Measurements from ENCODE around the gene TTC13. TPM values are rescaled to one million over a fixed set of nuclear protein-coding genes. Genes with fewer than 3 reads are reported as not detected.

Gene TTC13
- total RNA-seq, 2 experiments from 2014 or later, result 13.6 to 16.2 TPM

DNA sequence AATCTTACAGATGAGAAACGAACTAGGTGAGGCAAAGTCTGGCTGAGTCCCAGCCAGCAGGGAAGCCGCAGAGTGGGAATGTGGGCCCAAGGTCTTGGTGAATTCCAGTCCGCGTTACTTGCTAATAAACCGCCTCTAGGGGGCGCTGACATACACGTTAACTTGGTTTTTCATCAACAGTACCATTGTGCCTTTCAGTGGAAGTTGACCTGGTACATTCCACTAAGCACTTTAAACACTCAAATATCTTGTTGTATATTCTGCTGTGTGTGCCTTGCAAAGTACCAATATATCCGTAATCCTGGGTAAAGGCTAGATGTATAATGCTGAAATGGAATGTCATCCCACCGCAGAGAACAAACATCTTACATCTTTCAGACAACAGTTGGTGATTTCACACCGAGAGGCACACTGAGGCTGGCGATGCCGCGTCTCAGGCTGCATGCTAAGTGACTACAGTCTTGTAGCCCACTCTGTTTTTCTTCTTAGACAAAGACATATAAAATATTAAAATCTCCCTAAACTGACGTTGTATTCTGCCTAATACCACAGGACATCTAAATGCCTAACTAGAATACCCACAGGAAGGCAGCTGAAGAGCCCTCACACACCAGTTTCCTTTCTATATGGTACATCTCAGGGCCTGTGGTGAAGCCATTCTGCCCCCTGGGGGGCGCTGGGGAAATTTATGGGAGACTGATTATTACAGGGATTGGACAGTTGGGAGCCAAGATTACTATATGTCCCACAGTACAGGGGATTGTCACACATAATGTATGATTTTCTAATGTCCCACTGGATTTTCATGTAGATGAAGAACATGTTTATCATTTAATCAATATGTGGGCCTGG is 61.2 kb downstream of the TTC13 start:
- H3K36me3 Mint-ChIP-seq (ENCODE audit: low read depth), result peaks cover 17% of the 10 kb centered on the region
- DNase-seq (peak; percentile 85), ATAC-seq (peak; percentile 80)
- no peak overlapping the region for H3K27ac Mint-ChIP-seq
- no peaks in the 10 kb centered on the region for H3K27me3 Mint-ChIP-seq
- no peaks in the 10 kb centered on the region for H3K9me3 Mint-ChIP-seq (ENCODE audit: low read depth)
- ChIA-PET CTCF (interaction anchor here (0.6 to 3.3 kb wide), 12 partner anchors 13 to 793 kb away, joined by 3 to 14 read pairs (median 3); no protein-coding TSS in a partner anchor), POLR2A (no interaction called here)
- no peak overlapping the region for H3K4me3 Mint-ChIP-seq
- intact Hi-C loops (cut with DNase I, micrococcal nuclease), result loop anchor here (1.0 to 5.0 kb wide), 6 partner anchors 62 to 294 kb away; partner anchors contain the start of genes ARV1 (in 2 of the 2) and COG2 (in 1 of the 2)
- H3K4me1 Mint-ChIP-seq, result peaks cover 7% of the 10 kb centered on the region

DNA sequence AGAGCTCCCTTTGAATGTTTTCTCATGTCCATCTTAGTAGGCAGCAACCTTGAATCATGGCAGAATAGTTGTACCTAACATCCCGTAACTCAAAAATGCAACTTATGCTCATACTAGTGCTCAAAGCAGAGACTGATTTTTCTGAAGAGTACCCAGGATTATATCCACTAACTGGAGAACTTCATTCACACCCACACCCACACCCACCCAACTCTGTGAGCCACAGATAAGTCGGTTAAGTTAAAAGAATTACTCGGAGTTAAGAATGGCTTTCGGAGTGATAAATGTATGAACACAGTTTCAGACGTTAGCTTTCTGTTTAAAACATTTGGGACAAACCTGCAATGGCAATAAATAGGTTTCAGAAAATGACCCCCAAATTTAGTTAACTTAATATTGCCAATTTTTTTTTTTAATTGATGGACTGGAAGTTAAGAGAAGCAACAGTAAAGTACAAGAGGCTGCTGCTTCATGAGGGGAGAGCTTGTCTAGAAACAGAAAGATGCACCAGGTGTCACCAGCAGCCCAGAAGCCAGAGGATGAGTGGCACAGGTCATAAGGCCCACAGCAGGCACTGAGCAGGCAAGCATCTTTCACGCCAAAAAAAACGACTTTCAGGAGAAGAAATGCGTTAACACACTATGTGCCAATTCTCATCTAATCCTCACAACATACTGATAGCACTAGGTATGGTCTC is 61.9 kb downstream of the TTC13 start:
- ChIA-PET POLR2A (no interaction called here), CTCF (interaction anchor here (0.5 to 3.3 kb wide), 18 partner anchors 10 to 323 kb away, joined by 3 to 14 read pairs (median 4); partner anchors contain the start of gene ARV1)
- Mint-ChIP-seq H3K36me3 (ENCODE audit: low read depth) (peaks cover 14% of the 10 kb centered on the region), H3K4me3 (no peak overlapping the region), H3K4me1 (peaks cover 7% of the 10 kb centered on the region), H3K27me3 (no peaks in the 10 kb centered on the region), H3K9me3 (ENCODE audit: low read depth) (no peaks in the 10 kb centered on the region), H3K27ac (no peak overlapping the region)
- intact Hi-C loops (cut with DNase I, micrococcal nuclease), result loop anchor here (1.0 to 5.0 kb wide), 6 partner anchors 63 to 295 kb away; partner anchors contain the start of genes ARV1 (in 2 of the 2) and COG2 (in 1 of the 2)
- DNase-seq (no peak), ATAC-seq (no peak)

DNA sequence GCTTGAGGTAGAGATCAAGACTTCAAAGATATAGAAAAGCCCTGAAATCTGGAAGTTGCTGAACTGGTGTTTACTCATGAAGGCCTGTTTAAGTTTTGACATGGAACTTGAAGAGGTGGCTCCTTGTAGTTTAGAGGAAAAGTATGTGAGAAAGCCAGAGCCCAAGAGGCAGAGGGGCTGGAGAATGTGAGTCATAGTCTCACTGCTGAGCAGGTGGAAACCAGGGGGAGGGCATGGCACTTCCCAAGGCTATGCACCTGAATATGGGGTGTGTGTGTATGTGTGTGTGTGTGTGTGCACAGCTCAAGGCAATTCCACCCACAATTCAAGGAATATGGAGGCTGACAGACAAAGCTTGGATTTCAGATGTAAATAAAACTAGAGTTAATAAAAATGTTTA is 63.6 kb downstream of the TTC13 start:
- intact Hi-C loops (cut with DNase I, micrococcal nuclease), result loop anchor here (5.0 kb wide), 3 partner anchors 122 to 273 kb away; partner anchors contain the start of gene COG2 (in 1 of the 2)
- H3K4me1 Mint-ChIP-seq, result peaks cover 7% of the 10 kb centered on the region
- ATAC-seq (peak; percentile 42), DNase-seq (peak; percentile 16)
- no peaks in the 10 kb centered on the region for H3K9me3 Mint-ChIP-seq (ENCODE audit: low read depth)
- peak overlapping the region; percentile 26 for H3K27ac Mint-ChIP-seq
- no peak overlapping the region for H3K4me3 Mint-ChIP-seq
- POLR2A ChIA-PET, result no interaction called here
- H3K36me3 Mint-ChIP-seq (ENCODE audit: low read depth), result peaks cover 14% of the 10 kb centered on the region
- no peaks in the 10 kb centered on the region for H3K27me3 Mint-ChIP-seq
- CTCF ChIA-PET, result interaction anchor here (0.8 to 1.0 kb wide), 2 partner anchors 24 to 778 kb away, joined by 3 read pairs; no protein-coding TSS in a partner anchor

DNA sequence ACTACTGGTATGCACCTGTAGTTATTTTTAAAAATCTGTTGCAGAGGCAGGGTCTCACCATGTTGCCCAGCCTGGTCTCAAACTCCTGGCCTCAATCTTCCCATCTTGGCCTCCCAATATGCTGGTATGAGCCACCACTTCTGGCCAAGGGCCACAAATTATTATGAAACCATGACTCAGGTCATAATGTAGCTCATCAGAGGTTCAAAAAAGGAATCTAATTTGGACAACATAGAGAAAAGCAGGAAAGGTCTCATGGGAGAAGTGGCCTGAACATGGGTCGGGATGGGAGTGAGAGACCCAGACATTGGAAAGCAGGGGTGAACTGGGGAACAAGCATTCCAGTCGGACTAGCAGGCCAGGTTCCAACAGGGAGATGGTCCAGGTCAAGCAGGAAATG is 65.2 kb downstream of the TTC13 start:
- ChIA-PET CTCF (interaction anchor here (0.6 to 1.2 kb wide), 5 partner anchors 60 to 304 kb away, joined by 3 to 6 read pairs (median 3); no protein-coding TSS in a partner anchor), POLR2A (no interaction called here)
- DNase-seq, result no peak
- H3K36me3 Mint-ChIP-seq (ENCODE audit: low read depth), result peaks cover 16% of the 10 kb centered on the region
- intact Hi-C loops (cut with DNase I, micrococcal nuclease), result no loop called here
- H3K27ac Mint-ChIP-seq, result peak overlapping the region; percentile 26
- ATAC-seq, result no peak
- no peak overlapping the region for H3K4me3 Mint-ChIP-seq
- peaks cover 7% of the 10 kb centered on the region for H3K4me1 Mint-ChIP-seq
- H3K27me3 Mint-ChIP-seq, result no peaks in the 10 kb centered on the region
- no peaks in the 10 kb centered on the region for H3K9me3 Mint-ChIP-seq (ENCODE audit: low read depth)

DNA sequence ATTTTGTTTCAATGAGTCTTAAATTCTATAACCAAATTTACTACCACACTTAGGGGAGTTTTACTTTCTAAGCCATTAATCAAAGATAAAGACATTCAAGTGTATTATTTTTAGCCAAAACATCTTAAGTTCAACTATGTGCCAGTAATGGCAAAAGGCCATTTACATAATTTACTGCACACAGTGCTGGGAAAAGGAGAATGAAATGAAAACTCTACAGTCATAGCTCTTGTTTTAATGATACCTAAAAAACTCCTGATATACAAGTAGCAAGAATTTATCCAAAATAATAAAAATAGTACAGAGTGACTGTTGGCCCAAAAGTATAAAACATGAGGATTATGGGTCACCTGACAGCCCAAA is 67.9 kb downstream of the TTC13 start:
- H3K9me3 Mint-ChIP-seq (ENCODE audit: low read depth), result no peaks in the 10 kb centered on the region
- H3K4me1 Mint-ChIP-seq, result peaks cover 7% of the 10 kb centered on the region
- ChIA-PET POLR2A (no interaction called here), CTCF (interaction anchor here (1.7 kb wide), 1 partner anchor 300 kb away, joined by 3 read pairs; no protein-coding TSS in a partner anchor)
- intact Hi-C loops (cut with DNase I, micrococcal nuclease), result no loop called here
- no peak for ATAC-seq
- no peak for DNase-seq
- H3K36me3 Mint-ChIP-seq (ENCODE audit: low read depth), result peaks cover 22% of the 10 kb centered on the region
- no peak overlapping the region for H3K4me3 Mint-ChIP-seq
- no peak overlapping the region for H3K27ac Mint-ChIP-seq
- no peaks in the 10 kb centered on the region for H3K27me3 Mint-ChIP-seq

DNA sequence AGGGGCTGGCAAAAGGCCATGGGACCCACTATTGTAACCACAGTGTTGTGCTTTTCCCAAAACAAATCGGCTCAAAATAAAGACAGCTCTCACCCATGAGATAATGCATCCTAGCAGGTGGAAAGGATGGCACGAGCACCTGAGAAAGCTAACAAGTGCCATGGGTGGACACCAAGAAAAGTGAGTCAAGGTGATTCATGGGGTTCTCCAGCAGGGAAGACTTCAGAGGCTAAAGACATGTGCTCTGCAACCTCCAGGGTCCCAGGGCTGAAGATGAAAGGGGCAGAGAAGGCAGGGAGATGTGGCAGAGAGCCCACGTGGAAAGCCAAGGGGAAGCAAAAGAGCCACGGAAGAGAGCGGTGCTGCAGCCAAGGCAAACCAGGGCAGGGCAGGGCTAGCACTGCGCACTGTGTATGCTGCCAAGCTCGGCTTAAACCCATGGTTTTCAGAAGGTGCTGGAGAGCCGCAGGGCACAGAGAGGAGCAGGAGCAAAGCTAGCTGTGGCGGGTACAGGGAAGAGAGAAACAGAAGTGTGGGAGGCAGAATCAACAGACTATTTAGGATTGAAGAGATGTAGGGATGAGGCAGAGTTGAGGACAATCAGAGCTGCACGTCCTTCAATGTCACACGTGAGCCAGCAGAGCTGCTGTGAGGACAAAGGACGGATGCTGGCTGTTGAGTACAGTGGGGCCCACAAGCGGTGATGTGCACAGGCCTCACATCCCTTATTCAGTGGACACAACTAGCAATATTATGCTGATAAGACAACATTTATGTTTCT is 68.5 kb downstream of the TTC13 start:
- H3K27ac Mint-ChIP-seq, result no peak overlapping the region
- no peaks in the 10 kb centered on the region for H3K9me3 Mint-ChIP-seq (ENCODE audit: low read depth)
- peaks cover 5% of the 10 kb centered on the region for H3K4me1 Mint-ChIP-seq
- no peak for ATAC-seq
- no peaks in the 10 kb centered on the region for H3K27me3 Mint-ChIP-seq
- intact Hi-C loops (cut with DNase I, micrococcal nuclease), result no loop called here
- no peak for DNase-seq
- ChIA-PET POLR2A (no interaction called here), CTCF (interaction anchor here (1.7 kb wide), 1 partner anchor 300 kb away, joined by 3 read pairs; no protein-coding TSS in a partner anchor)
- H3K4me3 Mint-ChIP-seq, result no peak overlapping the region
- H3K36me3 Mint-ChIP-seq (ENCODE audit: low read depth), result peaks cover 22% of the 10 kb centered on the region

DNA sequence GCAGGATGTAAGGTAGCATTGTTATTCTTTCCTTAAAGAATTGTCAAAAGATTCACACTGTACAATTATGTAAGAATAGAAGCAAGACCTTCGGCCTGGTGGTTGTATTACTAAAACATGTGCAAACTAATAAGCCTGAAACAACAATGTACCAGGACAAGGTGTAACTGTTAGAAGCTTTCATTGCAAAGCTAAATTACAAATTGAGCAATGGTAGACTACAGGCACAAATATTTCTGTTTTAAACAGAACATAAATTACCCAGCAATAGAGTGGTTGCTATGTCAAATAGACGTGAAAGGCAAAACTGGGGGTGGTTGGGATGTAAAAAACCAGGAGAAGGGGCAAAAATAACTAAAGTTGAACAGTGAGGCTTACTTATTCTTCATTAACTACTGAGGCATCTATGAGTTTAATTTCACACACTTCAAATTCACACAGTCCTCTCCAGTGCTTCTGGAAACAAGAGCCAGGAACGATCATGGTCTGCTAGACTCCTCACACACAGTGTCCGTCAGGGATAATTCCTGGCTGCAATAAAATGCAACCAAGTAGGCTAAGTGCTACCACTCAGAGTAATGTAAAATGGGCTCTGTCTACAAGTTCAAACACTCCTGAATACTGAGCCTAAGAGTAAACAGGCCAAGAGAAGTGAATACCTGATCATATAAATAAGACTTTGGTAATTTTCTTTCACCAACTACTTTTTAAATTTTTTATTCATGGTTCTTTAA is 71.0 kb downstream of the TTC13 start:
- Mint-ChIP-seq H3K36me3 (ENCODE audit: low read depth) (peaks cover 22% of the 10 kb centered on the region), H3K27ac (no peak overlapping the region), H3K9me3 (ENCODE audit: low read depth) (no peaks in the 10 kb centered on the region), H3K4me1 (no peaks in the 10 kb centered on the region), H3K4me3 (no peak overlapping the region), H3K27me3 (no peaks in the 10 kb centered on the region)
- intact Hi-C loops (cut with DNase I, micrococcal nuclease), result no loop called here
- ChIA-PET CTCF (interaction anchor here (0.6 to 0.9 kb wide), 3 partner anchors 165 to 310 kb away, joined by 3 read pairs; no protein-coding TSS in a partner anchor), POLR2A (no interaction called here)
- ATAC-seq (no peak), DNase-seq (no peak)

DNA sequence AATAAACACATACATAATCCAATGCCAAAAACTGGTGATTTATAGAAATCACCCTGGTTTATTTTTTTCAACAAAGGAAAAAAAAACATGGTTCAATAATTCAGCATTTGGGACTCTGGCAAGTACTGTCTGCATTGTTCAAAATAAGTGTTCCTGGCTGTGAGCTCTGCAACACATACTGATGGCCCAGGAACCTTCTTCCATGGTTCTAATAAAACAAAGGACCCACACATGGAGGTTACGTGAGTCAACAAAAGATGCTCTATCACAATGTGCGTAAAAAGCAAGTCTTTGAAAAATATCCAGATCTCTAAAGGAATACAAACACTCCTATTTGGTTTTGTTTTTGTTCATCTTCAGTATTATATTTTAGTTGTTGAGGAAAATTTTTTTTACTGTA is 72.4 kb downstream of the TTC13 start:
- H3K27ac Mint-ChIP-seq, result no peak overlapping the region

DNA sequence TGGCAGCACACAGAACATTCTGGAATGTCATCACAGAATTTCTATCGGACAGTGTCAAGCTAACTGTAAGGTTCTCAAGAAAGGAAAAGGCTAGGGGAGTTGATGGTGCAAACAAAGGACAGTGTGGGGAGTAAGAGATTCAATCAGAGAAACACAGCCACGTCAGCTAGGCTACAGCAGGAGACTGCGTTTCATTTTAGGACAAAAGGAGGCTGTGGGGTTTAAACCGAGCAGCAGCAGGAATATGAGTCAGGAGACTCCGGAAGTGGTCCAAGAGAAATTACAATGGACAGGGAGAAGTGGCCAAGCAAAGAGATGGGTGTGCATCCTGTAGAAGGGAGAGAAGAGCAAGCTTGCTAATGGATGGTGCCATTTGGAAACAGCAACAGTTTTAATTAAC is 72.9 kb downstream of the TTC13 start:
- no peak overlapping the region for H3K4me3 Mint-ChIP-seq
- H3K36me3 Mint-ChIP-seq (ENCODE audit: low read depth), result peaks cover 21% of the 10 kb centered on the region
- peaks cover 3% of the 10 kb centered on the region for H3K4me1 Mint-ChIP-seq
- H3K27me3 Mint-ChIP-seq, result no peaks in the 10 kb centered on the region
- H3K27ac Mint-ChIP-seq, result peak overlapping the region; percentile 62
- no peaks in the 10 kb centered on the region for H3K9me3 Mint-ChIP-seq (ENCODE audit: low read depth)
- POLR2A ChIA-PET, result no interaction called here
- intact Hi-C loops (cut with DNase I, micrococcal nuclease), result no loop called here
- no peak for DNase-seq
- no peak for ATAC-seq
- CTCF ChIA-PET, result no interaction called here

More for the DNA sequence above, 72.4 kb downstream of the TTC13 start:
- no peak for DNase-seq
- peaks cover 3% of the 10 kb centered on the region for H3K4me1 Mint-ChIP-seq
- H3K36me3 Mint-ChIP-seq (ENCODE audit: low read depth), result peaks cover 22% of the 10 kb centered on the region
- no peak overlapping the region for H3K4me3 Mint-ChIP-seq
- POLR2A ChIA-PET, result no interaction called here
- H3K27me3 Mint-ChIP-seq, result no peaks in the 10 kb centered on the region
- no peak for ATAC-seq
- H3K9me3 Mint-ChIP-seq (ENCODE audit: low read depth), result no peaks in the 10 kb centered on the region
- intact Hi-C loops (cut with DNase I, micrococcal nuclease), result no loop called here
- CTCF ChIA-PET, result interaction anchor here (0.6 kb wide), 1 partner anchor 485 kb away, joined by 3 read pairs; no protein-coding TSS in a partner anchor

DNA sequence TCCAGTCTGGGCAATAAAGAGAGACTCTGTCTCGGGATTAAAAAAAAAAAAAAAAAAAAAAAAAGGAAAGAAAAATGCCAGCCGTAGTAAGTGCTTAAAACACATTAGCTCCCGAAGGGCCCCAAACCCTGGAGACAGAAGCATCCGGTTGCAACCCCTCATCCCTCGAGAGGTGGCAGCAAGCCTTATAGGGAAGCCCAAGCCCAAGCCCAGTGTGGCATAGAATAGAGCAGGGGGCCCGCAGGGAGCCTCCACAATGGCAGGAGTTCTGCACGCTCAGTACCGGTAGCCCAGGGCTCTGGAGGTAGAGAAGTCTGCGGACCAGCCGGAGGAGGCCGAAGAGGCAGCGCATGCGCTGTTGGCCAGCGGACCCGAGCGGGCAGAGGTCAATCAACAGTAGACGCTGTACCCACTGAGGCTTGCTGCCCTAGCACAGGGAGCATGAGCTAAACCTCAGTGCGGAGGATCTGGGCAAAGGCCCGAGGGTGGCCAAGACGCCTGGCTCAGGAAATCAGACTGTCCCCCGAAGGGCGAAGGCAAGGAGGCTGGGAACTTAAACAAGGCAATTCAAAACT is 76.2 kb downstream of the TTC13 start:
- intact Hi-C loops (cut with DNase I, micrococcal nuclease), result no loop called here
- H3K27ac Mint-ChIP-seq, result no peak overlapping the region
- no peak for ATAC-seq
- no peaks in the 10 kb centered on the region for H3K9me3 Mint-ChIP-seq (ENCODE audit: low read depth)
- peaks cover 3% of the 10 kb centered on the region for H3K4me1 Mint-ChIP-seq
- POLR2A ChIA-PET, result no interaction called here
- H3K27me3 Mint-ChIP-seq, result no peaks in the 10 kb centered on the region
- CTCF ChIA-PET, result interaction anchor here (1.0 to 1.2 kb wide), 2 partner anchors 14 to 71 kb away, joined by 3 read pairs; no protein-coding TSS in a partner anchor
- peaks cover 14% of the 10 kb centered on the region for H3K36me3 Mint-ChIP-seq (ENCODE audit: low read depth)
- no peak overlapping the region for H3K4me3 Mint-ChIP-seq
- DNase-seq, result no peak

All from activated CD4-positive, alpha-beta T cell treated with anti-CD3 and anti-CD28 coated beads for 36 hours (primary cell).